ENCODE measurements around the gene CDC34. TPM values are rescaled to one million over a fixed set of nuclear protein-coding genes. Genes with fewer than 3 reads are reported as not detected.

The CDC34 gene
- total and polyA plus RNA-seq, 9 of the 15 experiments (the other 6 are each of a cell fraction or from before 2014, with no cell fraction given), result 0.80 to 203 (median 65.5) TPM

DNA sequence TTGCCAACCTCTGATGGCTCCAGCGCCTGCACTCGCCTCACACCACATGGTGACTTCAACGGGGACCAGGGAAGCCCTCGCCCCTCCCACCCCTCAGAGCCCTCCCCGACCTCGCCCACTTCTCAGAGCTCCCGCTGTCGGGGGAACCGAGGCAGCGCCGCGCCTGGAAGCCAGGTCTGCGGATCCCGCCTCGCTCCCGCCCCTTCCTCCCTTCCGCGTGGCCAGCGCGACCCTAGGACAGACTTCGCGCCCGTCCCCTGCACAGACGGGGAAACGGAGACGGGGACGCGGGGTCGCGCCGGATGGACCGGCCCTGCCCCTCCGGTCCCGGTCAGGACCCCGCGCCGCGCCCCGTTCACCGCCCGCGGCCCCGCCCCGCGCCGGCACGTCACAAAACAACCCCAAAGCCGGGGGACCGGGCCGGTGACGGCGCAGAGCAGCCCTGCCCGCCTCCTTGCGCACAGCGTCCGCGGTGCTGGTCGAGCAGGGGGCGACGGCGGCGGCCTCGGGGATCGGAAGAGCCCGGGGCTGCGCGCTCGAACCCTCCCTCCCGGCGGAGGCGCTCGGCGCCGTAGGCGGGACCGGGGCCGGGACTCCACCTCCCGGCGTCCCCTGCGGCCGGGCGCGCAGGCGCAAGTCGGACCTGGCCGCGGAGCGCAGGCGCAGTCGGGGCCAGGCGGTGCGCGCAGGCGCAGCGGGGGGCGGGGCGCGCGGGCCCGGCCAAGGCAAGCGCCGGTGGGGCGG is 379 bp upstream of the CDC34 start (continued):
- TF ChIP-seq ZNF282 (CRISPR knock-in tag; IDR thresholded peaks at IDR 0.05) (no peak), ZNF134 (CRISPR knock-in tag; conservative IDR thresholded peaks at IDR 0.05) (no peak), MAFK (IDR thresholded peaks at IDR 0.05; ENCODE audit: low read length) (no peak), RBM25 (IDR thresholded peaks at IDR 0.05; ENCODE audit: low read depth, low read length, severe bottlenecking) (no peak), ZSCAN32 (CRISPR knock-in tag; IDR thresholded peaks at IDR 0.05) (no peak), NCOA6 (IDR thresholded peaks at IDR 0.05) (no peak; the same call in 1 of the 2 replicates), ZNF239 (CRISPR knock-in tag; IDR thresholded peaks at IDR 0.05) (no peak), RBM17 (IDR thresholded peaks at IDR 0.05; ENCODE audit: borderline replicate concordance, low read depth, low read length) (no peak), KLF6 (CRISPR knock-in tag; IDR thresholded peaks at IDR 0.05; ENCODE audit: borderline replicate concordance) (no peak), BRD4 (IDR thresholded peaks at IDR 0.05) (no peak), IRF2 (CRISPR knock-in tag; IDR thresholded peaks at IDR 0.05) (no peak), NCOA1 (IDR thresholded peaks at IDR 0.05; ENCODE audit: low read depth) (no peak), MCM5 (IDR thresholded peaks at IDR 0.05; ENCODE audit: low read depth) (no peak), CREBBP (IDR thresholded peaks at IDR 0.05; ENCODE audit: low read depth, low read length) (no peak), ZNF263 (CRISPR knock-in tag; IDR thresholded peaks at IDR 0.05; ENCODE audit: borderline replicate concordance) (no peak), SOX6 (IDR thresholded peaks at IDR 0.05) (no peak), MTF1 (CRISPR knock-in tag; IDR thresholded peaks at IDR 0.05; ENCODE audit: borderline replicate concordance) (no peak), ZNF408 (CRISPR knock-in tag; IDR thresholded peaks at IDR 0.05; ENCODE audit: low read depth) (no peak), HNRNPH1 (optimal IDR thresholded peaks at IDR 0.05; ENCODE audit: low read depth, low read length) (no peak), ESRRB (CRISPR knock-in tag; IDR thresholded peaks at IDR 0.05; ENCODE audit: borderline replicate concordance) (no peak)
- TF ChIP-seq, protein P1, sequence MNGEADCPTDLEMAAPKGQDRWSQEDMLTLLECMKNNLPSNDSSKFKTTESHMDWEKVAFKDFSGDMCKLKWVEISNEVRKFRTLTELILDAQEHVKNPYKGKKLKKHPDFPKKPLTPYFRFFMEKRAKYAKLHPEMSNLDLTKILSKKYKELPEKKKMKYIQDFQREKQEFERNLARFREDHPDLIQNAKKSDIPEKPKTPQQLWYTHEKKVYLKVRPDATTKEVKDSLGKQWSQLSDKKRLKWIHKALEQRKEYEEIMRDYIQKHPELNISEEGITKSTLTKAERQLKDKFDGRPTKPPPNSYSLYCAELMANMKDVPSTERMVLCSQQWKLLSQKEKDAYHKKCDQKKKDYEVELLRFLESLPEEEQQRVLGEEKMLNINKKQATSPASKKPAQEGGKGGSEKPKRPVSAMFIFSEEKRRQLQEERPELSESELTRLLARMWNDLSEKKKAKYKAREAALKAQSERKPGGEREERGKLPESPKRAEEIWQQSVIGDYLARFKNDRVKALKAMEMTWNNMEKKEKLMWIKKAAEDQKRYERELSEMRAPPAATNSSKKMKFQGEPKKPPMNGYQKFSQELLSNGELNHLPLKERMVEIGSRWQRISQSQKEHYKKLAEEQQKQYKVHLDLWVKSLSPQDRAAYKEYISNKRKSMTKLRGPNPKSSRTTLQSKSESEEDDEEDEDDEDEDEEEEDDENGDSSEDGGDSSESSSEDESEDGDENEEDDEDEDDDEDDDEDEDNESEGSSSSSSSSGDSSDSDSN (IDR thresholded peaks at IDR 0.05; ENCODE audit: borderline replicate concordance in 1 of 2, low read depth in 2 of 2, low read length in 2 of 2), result 0 out of 4 replicates have a peak, but pooled peaks of 1 of the 2 experiments have one; percentile 47
- TF ChIP-seq, protein P2, sequence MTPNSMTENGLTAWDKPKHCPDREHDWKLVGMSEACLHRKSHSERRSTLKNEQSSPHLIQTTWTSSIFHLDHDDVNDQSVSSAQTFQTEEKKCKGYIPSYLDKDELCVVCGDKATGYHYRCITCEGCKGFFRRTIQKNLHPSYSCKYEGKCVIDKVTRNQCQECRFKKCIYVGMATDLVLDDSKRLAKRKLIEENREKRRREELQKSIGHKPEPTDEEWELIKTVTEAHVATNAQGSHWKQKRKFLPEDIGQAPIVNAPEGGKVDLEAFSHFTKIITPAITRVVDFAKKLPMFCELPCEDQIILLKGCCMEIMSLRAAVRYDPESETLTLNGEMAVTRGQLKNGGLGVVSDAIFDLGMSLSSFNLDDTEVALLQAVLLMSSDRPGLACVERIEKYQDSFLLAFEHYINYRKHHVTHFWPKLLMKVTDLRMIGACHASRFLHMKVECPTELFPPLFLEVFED (CRISPR knock-in tag; conservative IDR thresholded peaks at IDR 0.05), result no peak
- TF ChIP-seq, protein P3, sequence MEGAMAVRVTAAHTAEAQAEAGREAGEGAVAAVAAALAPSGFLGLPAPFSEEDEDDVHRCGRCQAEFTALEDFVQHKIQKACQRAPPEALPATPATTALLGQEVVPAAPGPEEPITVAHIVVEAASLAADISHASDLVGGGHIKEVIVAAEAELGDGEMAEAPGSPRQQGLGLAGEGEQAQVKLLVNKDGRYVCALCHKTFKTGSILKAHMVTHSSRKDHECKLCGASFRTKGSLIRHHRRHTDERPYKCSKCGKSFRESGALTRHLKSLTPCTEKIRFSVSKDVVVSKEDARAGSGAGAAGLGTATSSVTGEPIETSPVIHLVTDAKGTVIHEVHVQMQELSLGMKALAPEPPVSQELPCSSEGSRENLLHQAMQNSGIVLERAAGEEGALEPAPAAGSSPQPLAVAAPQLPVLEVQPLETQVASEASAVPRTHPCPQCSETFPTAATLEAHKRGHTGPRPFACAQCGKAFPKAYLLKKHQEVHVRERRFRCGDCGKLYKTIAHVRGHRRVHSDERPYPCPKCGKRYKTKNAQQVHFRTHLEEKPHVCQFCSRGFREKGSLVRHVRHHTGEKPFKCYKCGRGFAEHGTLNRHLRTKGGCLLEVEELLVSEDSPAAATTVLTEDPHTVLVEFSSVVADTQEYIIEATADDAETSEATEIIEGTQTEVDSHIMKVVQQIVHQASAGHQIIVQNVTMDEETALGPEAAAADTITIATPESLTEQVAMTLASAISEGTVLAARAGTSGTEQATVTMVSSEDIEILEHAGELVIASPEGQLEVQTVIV (CRISPR knock-in tag; IDR thresholded peaks at IDR 0.05; ENCODE audit: borderline replicate concordance), result no peak

Data from K562 (cell line).